ENCODE measurements around the gene UMODL1.

Gene UMODL1

GRCh38 chr21:42027085-42027821 lies 43.9 kb upstream of the UMODL1 start:
- no peak for DNase-seq (ENCODE audit: low read depth)
- H3K4me3 ChIP-seq (ENCODE audit: low read length) = no peak overlapping the region
- TF ChIP-seq CTCF (IDR thresholded peaks at IDR 0.05; ENCODE audit: insufficient read depth, low read depth, low read length, missing control alignments) = no peak

- DNase-seq (ENCODE audit: low read depth) = no peak
- H3K4me3 ChIP-seq (ENCODE audit: low read length) = no peak overlapping the region
- no peak for TF ChIP-seq CTCF (IDR thresholded peaks at IDR 0.05; ENCODE audit: insufficient read depth, low read depth, low read length, missing control alignments)
Observed at GRCh38 chr21:42027822-42028765, 43.0 kb upstream of the UMODL1 start.

GRCh38 chr21:42028766-42029425 lies 42.2 kb upstream of the UMODL1 start:
- no peak for TF ChIP-seq CTCF (IDR thresholded peaks at IDR 0.05; ENCODE audit: insufficient read depth, low read depth, low read length, missing control alignments)

GRCh38 chr21:42030311-42030710 lies 40.8 kb upstream of the UMODL1 start:
- no peak for TF ChIP-seq CTCF (IDR thresholded peaks at IDR 0.05; ENCODE audit: insufficient read depth, low read depth, low read length, missing control alignments)
- no peak overlapping the region for H3K4me3 ChIP-seq (ENCODE audit: low read length)
- no peak for DNase-seq (ENCODE audit: low read depth)

More at GRCh38 chr21:42028766-42029425, 42.2 kb upstream of the UMODL1 start:
- DNase-seq (ENCODE audit: low read depth) = no peak
- no peak overlapping the region for H3K4me3 ChIP-seq (ENCODE audit: low read length)

- H3K4me3 ChIP-seq (ENCODE audit: low read length) = no peak overlapping the region
- no peak for DNase-seq (ENCODE audit: low read depth)
- TF ChIP-seq CTCF (IDR thresholded peaks at IDR 0.05; ENCODE audit: insufficient read depth, low read depth, low read length, missing control alignments) = no peak
Observed at GRCh38 chr21:42031241-42031640, 39.9 kb upstream of the UMODL1 start.

- TF ChIP-seq CTCF (IDR thresholded peaks at IDR 0.05; ENCODE audit: insufficient read depth, low read depth, low read length, missing control alignments) = no peak
- H3K4me3 ChIP-seq (ENCODE audit: low read length) = no peak overlapping the region
- no peak for DNase-seq (ENCODE audit: low read depth)
Observed at GRCh38 chr21:42031816-42032215, 39.3 kb upstream of the UMODL1 start.

Data from epithelial cell of esophagus (primary cell).